HepG2 (cell line): Measurements from ENCODE around the gene CMIP. TPM values are rescaled to one million over a fixed set of nuclear protein-coding genes. Genes with fewer than 3 reads are reported as not detected.

Experiments used
- ASH2L ChIP-seq: fragments of 300-600, 200-600 bp; sonication (generic); IDR thresholded peaks from 2 replicates; pipeline ENCODE4 v1.7.0; 2017; ENCODE audit warnings: low read depth, mild to moderate bottlenecking, moderate library complexity, mixed read lengths, low read length; ENCODE audit not compliant: insufficient read length
- ATF7-NPFF ChIP-seq: sonication (generic); formaldehyde crosslinking; IDR thresholded peaks from 2 replicates; pipeline ENCODE4 v1.8.1; 2023; ENCODE audit warnings: mild to moderate bottlenecking, low read depth, missing genetic modification reagents, moderate library complexity
- CREB1 ChIP-seq, 2 experiments: fragments of 450-650 bp in 1 of 2; IDR thresholded peaks; 2 replicates each; pipeline ENCODE4 v1.6.1; 2016 to 2017; ENCODE audit warnings: control low read depth in 1 of 2, mild to moderate bottlenecking in 1 of 2, missing compliant biosample characterization in 1 of 2, missing genetic modification characterization in 1 of 2
- FOXK2 ChIP-seq: fragments of 450-650 bp; IDR thresholded peaks from 2 replicates; pipeline ENCODE4 v1.6.1; 2016
- GMEB1 ChIP-seq: sonication (generic); formaldehyde crosslinking; IDR thresholded peaks from 2 replicates; pipeline ENCODE4 v1.5.1; 2020; ENCODE audit warnings: missing genetic modification reagents, mild to moderate bottlenecking, borderline replicate concordance
- MAFK ChIP-seq, 2 experiments: IDR thresholded peaks in 1 of 2; conservative IDR thresholded peaks in 1 of 2; 2 replicates each; pipeline ENCODE4 v1.6.1; 2011; ENCODE audit warnings: improper control_type of control experiment in 2 of 2, low read length in 2 of 2
- PHF5A ChIP-seq: IDR thresholded peaks from one replicate; pipeline ENCODE4 v1.6.1; 2018; ENCODE audit warnings: low read depth, missing genetic modification reagents; ENCODE audit not compliant: unreplicated experiment
- RBM22 ChIP-seq: fragments of 200-400 bp; formaldehyde crosslinking; optimal IDR thresholded peaks from 2 replicates; pipeline ENCODE3; 2017; ENCODE audit warnings: mild to moderate bottlenecking, low read length, moderate library complexity
- SAFB2 ChIP-seq: sonication (generic); formaldehyde crosslinking; IDR thresholded peaks from 2 replicates; pipeline ENCODE4 v1.5.1; 2020; ENCODE audit warnings: missing genetic modification reagents, low read depth, mild to moderate bottlenecking, borderline replicate concordance
- SP1 ChIP-seq, 2 experiments: fragments of 450-650 bp in 1 of 2; sonication (generic) in 1 of 2; formaldehyde crosslinking in 1 of 2; IDR thresholded peaks; 2 replicates each; pipeline versions ENCODE4 v1.4.0 to v1.6.1; 2016 to 2020; ENCODE audit warnings: missing genetic modification reagents in 1 of 2
- U2AF1 ChIP-seq: fragments of 200-400 bp; formaldehyde crosslinking; optimal IDR thresholded peaks from 2 replicates; pipeline ENCODE3; 2017; ENCODE audit warnings: mild to moderate bottlenecking, low read depth, low read length
- ZBTB38 ChIP-seq: sonication (generic); formaldehyde crosslinking; IDR thresholded peaks from 2 replicates; pipeline ENCODE4 v1.5.1; 2020; ENCODE audit warnings: mild to moderate bottlenecking, missing genetic modification reagents
- ZFY ChIP-seq: sonication (generic); formaldehyde crosslinking; IDR thresholded peaks from 2 replicates; pipeline ENCODE4 v1.4.0; 2020; ENCODE audit warnings: missing genetic modification reagents
- ZNF143 ChIP-seq: sonication (generic); formaldehyde crosslinking; IDR thresholded peaks from 2 replicates; pipeline ENCODE4 v1.4.0; 2020; ENCODE audit warnings: missing genetic modification reagents
- ZNF350 ChIP-seq: sonication (generic); formaldehyde crosslinking; IDR thresholded peaks from 2 replicates; pipeline ENCODE4 v1.4.0; 2020; ENCODE audit warnings: mild to moderate bottlenecking, low read depth, missing genetic modification reagents, borderline replicate concordance
- ZNF615 ChIP-seq: sonication (generic); formaldehyde crosslinking; IDR thresholded peaks from 2 replicates; pipeline ENCODE4 v1.5.0; 2020; ENCODE audit warnings: mild to moderate bottlenecking, missing genetic modification reagents, borderline replicate concordance
- ZNF746 ChIP-seq: sonication (generic); formaldehyde crosslinking; IDR thresholded peaks from 2 replicates; pipeline ENCODE4 v1.8.0; 2022; ENCODE audit warnings: mild to moderate bottlenecking, missing genetic modification reagents
- ZNF788 ChIP-seq: sonication (generic); formaldehyde crosslinking; IDR thresholded peaks from 2 replicates; pipeline ENCODE4 v1.5.0; 2020; ENCODE audit warnings: mild to moderate bottlenecking, missing genetic modification reagents, borderline replicate concordance
- polyA plus RNA-seq, 8 experiments: library from polyadenylated mRNA; depleted of rRNA in 3 of 8; stranded (reverse) in 7 of 8; unstranded in 1 of 8; fragments of >200 nt; fragmentation: Illumina TruSeq in 4 of 8; extraction: Trizol in 4 of 8; gene quantifications; 2 replicates each; pipeline versions ENCODE4 v1.2.1 to v1.2.3, GENCODE V29; 2011 to 2016; ENCODE audit warnings: low read depth in 4 of 8, missing spikeins in 1 of 8, mixed read lengths in 1 of 8; ENCODE audit not compliant: insufficient read depth in 1 of 8
- total RNA-seq, 5 experiments: library from RNA; depleted of rRNA; stranded (reverse); fragments of >200 nt; fragmentation: Illumina TruSeq; extraction: Trizol; gene quantifications; 2 replicates each; pipeline ENCODE4 v1.2.3, GENCODE V29; 2016; ENCODE audit warnings: low read depth in 1 of 5
- TF ChIP-seq, protein P1 (sequence below): sonication (generic); formaldehyde crosslinking; IDR thresholded peaks from 2 replicates; pipeline ENCODE4 v1.4.0; 2020; ENCODE audit warnings: missing genetic modification reagents, borderline replicate concordance
- TF ChIP-seq, protein P2 (sequence below): sonication (generic); formaldehyde crosslinking; IDR thresholded peaks from 2 replicates; pipeline ENCODE4 v1.5.0; 2020; ENCODE audit warnings: missing genetic modification reagents

Gene CMIP
- total and polyA plus RNA-seq, 2 of the 13 experiments (the other 11 are each of a cell fraction or from before 2014, with no cell fraction given), result 10.9 to 18.1 TPM

GRCh38 chr16:81456523-81457325 is 12.1 kb downstream of the CMIP start (continued):
- TF ChIP-seq SAFB2 (CRISPR knock-in tag) (no peak), ZBTB38 (CRISPR knock-in tag) (peak; percentile 67; the same call in 1 of the 2 replicates), ASH2L (peak; percentile 82), PHF5A (CRISPR knock-in tag) (no peak), SP1 (IDR thresholded peaks at IDR 0.05) (no peak), SP1 (CRISPR knock-in tag; IDR thresholded peaks at IDR 0.05) (peak; percentile 41; the same call in 1 of the 2 replicates), ZFY (CRISPR knock-in tag) (no peak; the same call in 1 of the 2 replicates), ZNF143 (CRISPR knock-in tag) (0 out of 2 replicates have a peak, but pooled peaks have one; percentile 40), ZNF746 (peak; percentile 99), ZNF615 (CRISPR knock-in tag) (peak; percentile 55; the same call in 1 of the 2 replicates), GMEB1 (CRISPR knock-in tag) (peak; percentile 68; the same call in 1 of the 2 replicates), RBM22 (peak; percentile 76), CREB1 (IDR thresholded peaks at IDR 0.05) (no peak; the same call in 1 of the 2 replicates), CREB1 (CRISPR knock-in tag; IDR thresholded peaks at IDR 0.05) (peak; percentile 40; the same call in 1 of the 2 replicates), U2AF1 (no peak), MAFK (conservative IDR thresholded peaks at IDR 0.05 in 1 of 2, IDR thresholded peaks at IDR 0.05 in 1 of 2; ENCODE audit: low read length in 2 of 2) (0 out of 4 replicates have a peak, but pooled peaks of 1 of the 2 experiments have one; percentile 0), FOXK2 (no peak), ZNF350 (peak; percentile 73; the same call in 1 of the 2 replicates), ZNF788 (CRISPR knock-in tag) (peak; percentile 93), ATF7-NPFF (CRISPR knock-in tag) (peak; percentile 83)
- TF ChIP-seq, protein P1, sequence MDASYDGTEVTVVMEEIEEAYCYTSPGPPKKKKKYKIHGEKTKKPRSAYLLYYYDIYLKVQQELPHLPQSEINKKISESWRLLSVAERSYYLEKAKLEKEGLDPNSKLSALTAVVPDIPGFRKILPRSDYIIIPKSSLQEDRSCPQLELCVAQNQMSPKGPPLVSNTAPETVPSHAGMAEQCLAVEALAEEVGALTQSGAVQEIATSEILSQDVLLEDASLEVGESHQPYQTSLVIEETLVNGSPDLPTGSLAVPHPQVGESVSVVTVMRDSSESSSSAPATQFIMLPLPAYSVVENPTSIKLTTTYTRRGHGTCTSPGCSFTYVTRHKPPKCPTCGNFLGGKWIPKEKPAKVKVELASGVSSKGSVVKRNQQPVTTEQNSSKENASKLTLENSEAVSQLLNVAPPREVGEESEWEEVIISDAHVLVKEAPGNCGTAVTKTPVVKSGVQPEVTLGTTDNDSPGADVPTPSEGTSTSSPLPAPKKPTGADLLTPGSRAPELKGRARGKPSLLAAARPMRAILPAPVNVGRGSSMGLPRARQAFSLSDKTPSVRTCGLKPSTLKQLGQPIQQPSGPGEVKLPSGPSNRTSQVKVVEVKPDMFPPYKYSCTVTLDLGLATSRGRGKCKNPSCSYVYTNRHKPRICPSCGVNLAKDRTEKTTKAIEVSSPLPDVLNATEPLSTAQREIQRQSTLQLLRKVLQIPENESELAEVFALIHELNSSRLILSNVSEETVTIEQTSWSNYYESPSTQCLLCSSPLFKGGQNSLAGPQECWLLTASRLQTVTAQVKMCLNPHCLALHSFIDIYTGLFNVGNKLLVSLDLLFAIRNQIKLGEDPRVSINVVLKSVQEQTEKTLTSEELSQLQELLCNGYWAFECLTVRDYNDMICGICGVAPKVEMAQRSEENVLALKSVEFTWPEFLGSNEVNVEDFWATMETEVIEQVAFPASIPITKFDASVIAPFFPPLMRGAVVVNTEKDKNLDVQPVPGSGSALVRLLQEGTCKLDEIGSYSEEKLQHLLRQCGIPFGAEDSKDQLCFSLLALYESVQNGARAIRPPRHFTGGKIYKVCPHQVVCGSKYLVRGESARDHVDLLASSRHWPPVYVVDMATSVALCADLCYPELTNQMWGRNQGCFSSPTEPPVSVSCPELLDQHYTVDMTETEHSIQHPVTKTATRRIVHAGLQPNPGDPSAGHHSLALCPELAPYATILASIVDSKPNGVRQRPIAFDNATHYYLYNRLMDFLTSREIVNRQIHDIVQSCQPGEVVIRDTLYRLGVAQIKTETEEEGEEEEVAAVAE, result 0 out of 2 replicates have a peak, but pooled peaks have one; percentile 55
- TF ChIP-seq, protein P2, sequence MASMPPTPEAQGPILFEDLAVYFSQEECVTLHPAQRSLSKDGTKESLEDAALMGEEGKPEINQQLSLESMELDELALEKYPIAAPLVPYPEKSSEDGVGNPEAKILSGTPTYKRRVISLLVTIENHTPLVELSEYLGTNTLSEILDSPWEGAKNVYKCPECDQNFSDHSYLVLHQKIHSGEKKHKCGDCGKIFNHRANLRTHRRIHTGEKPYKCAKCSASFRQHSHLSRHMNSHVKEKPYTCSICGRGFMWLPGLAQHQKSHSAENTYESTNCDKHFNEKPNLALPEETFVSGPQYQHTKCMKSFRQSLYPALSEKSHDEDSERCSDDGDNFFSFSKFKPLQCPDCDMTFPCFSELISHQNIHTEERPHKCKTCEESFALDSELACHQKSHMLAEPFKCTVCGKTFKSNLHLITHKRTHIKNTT (CRISPR knock-in tag), result no peak
